Right ventricle myocardium inferior (tissue), 1 donor: Measurements from ENCODE around the gene MYBPHL. TPM values are rescaled to one million over a fixed set of nuclear protein-coding genes. Genes with fewer than 3 reads are reported as not detected.
A peak's percentile ranks its signal among the peaks of the same experiment; 100 is the strongest.
"Not testable (repeated sequence)": the region's sequence is repeated elsewhere in the genome, so short reads cannot be mapped to it uniquely, and the experiment has no call there.

Source experiments
- ATAC-seq: fragments of 200-7000 bp; cut with Tn5 transposase; one replicate; pipeline ENCODE4 v1.9.1; 2020; ENCODE audit warnings: mild to moderate bottlenecking, moderate library complexity
- DNase-seq: peaks from one replicate; pipeline ENCODE4 v3.0.0; 2021; ENCODE audit errors: missing footprints
- intact Hi-C: fragments of 100-400 bp; cut with DNase I; formaldehyde crosslinking; loops from one replicate; pipeline ENCODE4 v1.11.0; 2022
- total RNA-seq: library from RNA; stranded (reverse); fragmentation: NEBNext Ultra II Directional; extraction: Animal tissue kit (Norgen Biotek cat#: 25700); gene quantifications from one replicate; pipeline ENCODE4 v1.2.1, GENCODE V29; 2021
- donor health status: DM: no; HTN: yes; CAD: no; lungs with severe emphysema.

MYBPHL gene
- total RNA-seq, 1 donor from 2014 or later, result not detected

GRCh38 chr1:109312246-109312645 lies 5.4 kb upstream of the MYBPHL start:
- intact Hi-C loops, result no loop called here
- no peak for ATAC-seq
- no peak for DNase-seq

- intact Hi-C loops, result no loop called here
- DNase-seq (no peak), ATAC-seq (no peak)
Observed at GRCh38 chr1:109309347-109309746, 2.5 kb upstream of the MYBPHL start.

GRCh38 chr1:109307274-109308021 lies 637 bp upstream of the MYBPHL start:
- intact Hi-C loops, result no loop called here
- no peak for DNase-seq
- peak; percentile 86 for ATAC-seq

GRCh38 chr1:109305991-109306390 lies 820 bp downstream of the MYBPHL start:
- ATAC-seq, intact Hi-C loops, DNase-seq: not testable (repeated sequence)

GRCh38 chr1:109304226-109304920 lies 2.4 kb downstream of the MYBPHL start:
- ATAC-seq (peak; percentile 65), DNase-seq (no peak)
- intact Hi-C loops, result no loop called here

- ATAC-seq, result no peak
- intact Hi-C loops, result no loop called here
- no peak for DNase-seq
Observed at GRCh38 chr1:109301874-109302273, 4.9 kb downstream of the MYBPHL start.

- intact Hi-C loops, result no loop called here
- no peak for ATAC-seq
- DNase-seq, result no peak
Observed at GRCh38 chr1:109300650-109301151, 6.1 kb downstream of the MYBPHL start.

GRCh38 chr1:109299558-109300343 lies 7.1 kb downstream of the MYBPHL start:
- DNase-seq (peak; percentile 79), ATAC-seq (peak; percentile 75)
- intact Hi-C loops, result no loop called here

GRCh38 chr1:109298666-109299557 lies 7.9 kb downstream of the MYBPHL start:
- ATAC-seq (peak; percentile 62), DNase-seq (no peak)
- intact Hi-C loops, result no loop called here

GRCh38 chr1:109296782-109297181 lies 10.0 kb downstream of the MYBPHL start:
- no peak for ATAC-seq
- intact Hi-C loops, result no loop called here
- DNase-seq, result no peak

GRCh38 chr1:109295712-109296415 lies 10.9 kb downstream of the MYBPHL start:
- no peak for ATAC-seq
- no peak for DNase-seq
- intact Hi-C loops, result no loop called here

- DNase-seq (no peak), ATAC-seq (no peak)
- intact Hi-C loops, result no loop called here
Observed at GRCh38 chr1:109294481-109294880, 12.3 kb downstream of the MYBPHL start.

GRCh38 chr1:109293026-109293425 lies 13.8 kb downstream of the MYBPHL start:
- ATAC-seq (no peak), DNase-seq (no peak)
- intact Hi-C loops, result no loop called here

GRCh38 chr1:109292364-109292763 lies 14.4 kb downstream of the MYBPHL start:
- DNase-seq, result no peak
- ATAC-seq, result no peak
- intact Hi-C loops, result no loop called here

GRCh38 chr1:109290998-109291397 lies 15.8 kb downstream of the MYBPHL start:
- intact Hi-C loops, result no loop called here
- DNase-seq (no peak), ATAC-seq (no peak)

GRCh38 chr1:109290137-109290536 lies 16.7 kb downstream of the MYBPHL start:
- ATAC-seq (no peak), DNase-seq (no peak)
- intact Hi-C loops, result no loop called here

GRCh38 chr1:109286762-109287161 lies 20.0 kb downstream of the MYBPHL start:
- intact Hi-C loops, ATAC-seq, DNase-seq: not testable (repeated sequence)
